ENCODE results near the gene TULP1. TPM values are rescaled to one million over a fixed set of nuclear protein-coding genes. Genes with fewer than 3 reads are reported as not detected.

Gene TULP1
- total and polyA plus RNA-seq, 2 of the 8 experiments (the other 6 are each of a cell fraction or from before 2014, with no cell fraction given) = 3.2 to 6.8 TPM

GRCh38 chr6:35471836-35472345 lies 40.8 kb downstream of the TULP1 start:
- ChIA-PET POLR2A (ENCODE audit: partially characterized antibody) (interaction anchor here (0.7 to 30.9 kb wide), 22 partner anchors 9 to 268 kb away, joined by 3 to 1319 read pairs (median 4); partner anchors contain the start of genes DEF6, FANCE, PPARD and TEAD3), CTCF (ENCODE audit: partially characterized antibody) (interaction anchor here (0.6 to 2.7 kb wide), 9 partner anchors 10 to 285 kb away, joined by 3 to 16 read pairs (median 5); partner anchors contain the start of gene TEAD3)
- Histone ChIP-seq H3K23me2 (ENCODE audit: low read depth, low read length) (peaks cover 13% of the 10 kb centered on the region), H2AK5ac (ENCODE audit: low read depth, low read length) (no peak overlapping the region), H2BK120ac (replicated peaks; ENCODE audit: low read depth, low read length) (no peak overlapping the region), H3K9me3 (ENCODE audit: insufficient read depth in 2 of 2, low read depth in 1 of 2, low read length in 1 of 2) (no peaks in the 10 kb centered on the region; a peak in 1 of 4 replicates), H3K14ac (ENCODE audit: insufficient read length) (no peak overlapping the region), H4K20me1 (replicated peaks in 1 of 2; ENCODE audit: control insufficient read depth in 1 of 2, insufficient read depth in 2 of 2, low read length in 2 of 2) (peaks cover 32 to 33% of the 10 kb centered on the region in 2 experiments), H3K23ac (ENCODE audit: insufficient read length) (no peak overlapping the region), H2BK15ac (ENCODE audit: low read length) (no peak overlapping the region), H2BK20ac (ENCODE audit: low read length) (no peak overlapping the region), H3K27me3 (replicated peaks in 1 of 4; ENCODE audit: control insufficient read depth in 3 of 4, extremely low read depth in 1 of 4, insufficient read depth in 3 of 4, low read length in 3 of 4) (no peaks in the 10 kb centered on the region; a peak in 1 of 7 replicates), H4K5ac (ENCODE audit: insufficient read length, low read depth, low read length) (no peak overlapping the region), H2BK12ac (ENCODE audit: low read depth, low read length) (no peak overlapping the region), H3K4me1 (replicated peaks in 1 of 4; ENCODE audit: control insufficient read depth in 3 of 4, insufficient read depth in 4 of 4, low read length in 3 of 4) (peaks cover 0 to 8% (median 5%) of the 10 kb centered on the region in 4 experiments; a peak in 6 of 7 replicates), H3K4ac (replicated peaks; ENCODE audit: insufficient read length, low read depth, low read length) (no peak overlapping the region), H4K8ac (ENCODE audit: extremely low read depth, insufficient read depth, low read length) (no peak overlapping the region), H2BK5ac (ENCODE audit: low read depth, low read length) (no peak overlapping the region), H3K79me2 (ENCODE audit: control insufficient read depth in 1 of 2, insufficient read depth in 2 of 2, low read length in 2 of 2) (peaks cover 14 to 30% of the 10 kb centered on the region in 2 experiments), H3K56ac (replicated peaks; ENCODE audit: insufficient read length, low read depth, low read length) (no peak overlapping the region), H3K79me1 (ENCODE audit: low read depth, low read length) (peaks cover 4% of the 10 kb centered on the region; the same call in 1 of the 2 replicates), H3K27ac (ENCODE audit: low read depth, low read length) (no peak overlapping the region), H3K9ac (replicated peaks in 1 of 4; ENCODE audit: extremely low read depth in 1 of 4, low read depth in 3 of 4, low read length in 3 of 4) (no peak overlapping the region), H2AFZ (ENCODE audit: low read length) (no peak overlapping the region), H3K36me3 (ENCODE audit: control insufficient read depth in 2 of 4, insufficient read depth in 4 of 4, low read length in 3 of 4) (peaks cover 24 to 54% (median 30%) of the 10 kb centered on the region in 4 experiments), H3K4me2 (ENCODE audit: insufficient read depth in 1 of 2, low read depth in 2 of 2, low read length in 2 of 2) (peak overlapping the region; percentile 22 to 99; a peak in 3 of 4 replicates), H4K91ac (replicated peaks; ENCODE audit: insufficient read length, low read length) (no peak overlapping the region), H3K18ac (ENCODE audit: extremely low read depth, low read length) (no peak overlapping the region), H3K4me3 (ENCODE audit: extremely low read depth in 1 of 4, insufficient read depth in 2 of 4, low read depth in 3 of 4, low read length in 4 of 4) (no peak overlapping the region; a peak in 1 of 8 replicates)
- no peak for DNase-seq (ENCODE audit: low read depth in 1 of 2, low spot score in 2 of 2)
- TF ChIP-seq SUZ12 (IDR thresholded peaks at IDR 0.05; ENCODE audit: low read length) (no peak), CTBP2 (IDR thresholded peaks at IDR 0.05; ENCODE audit: borderline replicate concordance, insufficient read depth, insufficient read length, low read length) (no peak), POLR2AphosphoS5 (IDR thresholded peaks at IDR 0.05; ENCODE audit: low read depth, low read length) (peak; percentile 79)
- WGBS, 2 experiments (ENCODE audit: extremely low coverage in 1 of 2, insufficient coverage in 1 of 2, insufficient read length in 1 of 2, insufficient replicate concordance in 2 of 2, low coverage in 1 of 2, low lambda C conversion rate in 2 of 2, missing lambda C conversion rate in 1 of 2) = 92% methylated on average over 8 of the region's 8 CpGs; no CpG with 5 or more reads in 1 of the 2 experiments
- no peak for FAIRE-seq
